Right forelimb (tissue), 1 donor: Measurements from ENCODE around the gene MAP4K4.
"Not testable (repeated sequence)": the region's sequence is repeated elsewhere in the genome, so short reads cannot be mapped to it uniquely, and the experiment has no call there.

Experiments
- DNase-seq: peaks from one replicate; pipeline ENCODE4 v3.0.0-alpha.2; 2018

Gene MAP4K4

GRCh38 chr2:101930019-101930418, 232.5 kb downstream of the MAP4K4 start:
- DNase-seq: no peak

DNA sequence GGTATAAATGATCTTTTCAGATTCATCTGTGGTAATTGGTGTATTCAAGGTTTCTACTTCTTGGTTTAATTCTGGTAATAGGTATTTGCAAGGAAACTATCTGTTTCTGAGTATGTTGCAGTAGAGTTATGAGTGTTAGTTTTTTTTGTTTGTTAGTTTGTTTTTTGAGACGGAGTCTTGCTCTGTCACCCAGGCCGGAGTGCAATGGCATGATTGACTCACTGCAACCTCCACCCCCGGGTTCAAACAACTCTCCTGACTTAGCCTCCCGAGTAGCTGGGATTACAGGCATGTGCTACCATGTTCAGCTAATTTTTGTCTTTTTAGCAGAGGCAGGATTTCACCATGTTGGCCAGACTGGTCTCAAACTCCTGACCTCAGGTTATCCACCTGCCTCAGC, 233.3 kb downstream of the MAP4K4 start:
- DNase-seq: no peak

GRCh38 chr2:101931402-101931801, 233.9 kb downstream of the MAP4K4 start:
- no peak for DNase-seq

GRCh38 chr2:101935764-101936163, 238.3 kb downstream of the MAP4K4 start:
- not testable (repeated sequence) for DNase-seq

DNA sequence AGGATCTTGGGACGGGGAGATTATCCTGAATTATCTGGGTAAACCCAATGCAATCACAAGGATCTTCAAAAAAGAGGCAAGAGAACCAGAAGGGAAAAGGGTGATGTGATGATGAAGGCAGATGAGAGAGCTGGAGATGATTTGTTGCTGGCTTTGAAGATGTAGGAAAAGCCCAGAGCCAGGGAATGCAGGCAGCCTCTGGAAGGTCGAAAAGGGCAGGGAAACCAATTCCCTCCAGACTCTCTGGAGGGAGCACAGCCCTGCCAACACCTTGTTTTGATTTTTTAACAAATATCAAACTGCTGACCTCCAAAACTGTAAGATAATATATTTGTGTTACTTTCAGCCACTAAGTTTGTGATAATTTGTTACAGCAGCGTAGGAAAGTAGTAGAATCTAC, 245.3 kb downstream of the MAP4K4 start:
- no peak for DNase-seq
